ENCODE results near the gene SPPL2A. TPM values are rescaled to one million over a fixed set of nuclear protein-coding genes. Genes with fewer than 3 reads are reported as not detected.

SPPL2A gene
- total RNA-seq, 3 donors from 2014 or later: 84.6 to 162 (median 135) TPM

DNA sequence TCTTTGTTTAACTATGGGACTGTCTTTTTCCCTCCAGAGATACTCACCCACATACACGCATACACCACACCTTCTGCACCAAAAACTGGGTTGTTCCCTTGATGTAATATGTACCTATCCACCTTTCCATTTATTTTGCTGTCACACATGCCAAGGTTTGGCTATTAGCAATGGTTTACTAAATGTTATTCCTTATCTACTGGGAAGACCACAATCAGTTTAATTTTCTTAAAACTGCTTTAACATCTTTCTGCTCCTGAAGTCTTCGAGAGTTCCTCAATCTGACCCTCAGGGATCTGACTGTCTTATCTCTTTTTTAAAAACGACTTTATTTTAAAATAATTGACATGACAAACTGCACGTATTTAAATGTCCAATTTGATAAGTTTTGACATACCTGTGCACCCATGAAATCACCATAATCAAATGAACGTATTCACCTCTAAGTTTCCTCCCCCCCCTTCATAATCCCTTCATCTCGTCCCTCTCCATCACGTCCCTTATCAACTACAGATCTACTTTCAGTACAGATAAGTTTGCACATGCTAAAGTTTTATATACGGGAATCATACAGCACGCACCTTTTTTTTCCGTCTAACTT is 78.1 kb downstream of the SPPL2A start:
- H3K4me1 ChIP-seq: peaks cover 0 to 3% of the 10 kb centered on the region in 2 donors
- no peaks in the 10 kb centered on the region for H3K27me3 ChIP-seq
- peak overlapping the region; percentile 80 to 88 (median 81) for H3K4me3 ChIP-seq
- no peaks in the 10 kb centered on the region for H3K9me3 ChIP-seq
- intact Hi-C loops (cut with DNase I; ENCODE audit: low total_unique reads): loop anchor here (10.0 kb wide), 1 partner anchor 217 kb away; the partner anchor contains the start of gene AP4E1
- H3K27ac ChIP-seq: peak overlapping the region; percentile 96
- TF ChIP-seq POLR2AphosphoS5 (IDR thresholded peaks at IDR 0.05) (no peak), POLR2A (IDR thresholded peaks at IDR 0.05) (no peak)
- TF ChIP-seq, protein P1, sequence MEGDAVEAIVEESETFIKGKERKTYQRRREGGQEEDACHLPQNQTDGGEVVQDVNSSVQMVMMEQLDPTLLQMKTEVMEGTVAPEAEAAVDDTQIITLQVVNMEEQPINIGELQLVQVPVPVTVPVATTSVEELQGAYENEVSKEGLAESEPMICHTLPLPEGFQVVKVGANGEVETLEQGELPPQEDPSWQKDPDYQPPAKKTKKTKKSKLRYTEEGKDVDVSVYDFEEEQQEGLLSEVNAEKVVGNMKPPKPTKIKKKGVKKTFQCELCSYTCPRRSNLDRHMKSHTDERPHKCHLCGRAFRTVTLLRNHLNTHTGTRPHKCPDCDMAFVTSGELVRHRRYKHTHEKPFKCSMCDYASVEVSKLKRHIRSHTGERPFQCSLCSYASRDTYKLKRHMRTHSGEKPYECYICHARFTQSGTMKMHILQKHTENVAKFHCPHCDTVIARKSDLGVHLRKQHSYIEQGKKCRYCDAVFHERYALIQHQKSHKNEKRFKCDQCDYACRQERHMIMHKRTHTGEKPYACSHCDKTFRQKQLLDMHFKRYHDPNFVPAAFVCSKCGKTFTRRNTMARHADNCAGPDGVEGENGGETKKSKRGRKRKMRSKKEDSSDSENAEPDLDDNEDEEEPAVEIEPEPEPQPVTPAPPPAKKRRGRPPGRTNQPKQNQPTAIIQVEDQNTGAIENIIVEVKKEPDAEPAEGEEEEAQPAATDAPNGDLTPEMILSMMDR (IDR thresholded peaks at IDR 0.05): no peak
- DNase-seq (ENCODE audit: low spot score in 2 of 2): no peak
- no peaks in the 10 kb centered on the region for H3K36me3 ChIP-seq

DNA sequence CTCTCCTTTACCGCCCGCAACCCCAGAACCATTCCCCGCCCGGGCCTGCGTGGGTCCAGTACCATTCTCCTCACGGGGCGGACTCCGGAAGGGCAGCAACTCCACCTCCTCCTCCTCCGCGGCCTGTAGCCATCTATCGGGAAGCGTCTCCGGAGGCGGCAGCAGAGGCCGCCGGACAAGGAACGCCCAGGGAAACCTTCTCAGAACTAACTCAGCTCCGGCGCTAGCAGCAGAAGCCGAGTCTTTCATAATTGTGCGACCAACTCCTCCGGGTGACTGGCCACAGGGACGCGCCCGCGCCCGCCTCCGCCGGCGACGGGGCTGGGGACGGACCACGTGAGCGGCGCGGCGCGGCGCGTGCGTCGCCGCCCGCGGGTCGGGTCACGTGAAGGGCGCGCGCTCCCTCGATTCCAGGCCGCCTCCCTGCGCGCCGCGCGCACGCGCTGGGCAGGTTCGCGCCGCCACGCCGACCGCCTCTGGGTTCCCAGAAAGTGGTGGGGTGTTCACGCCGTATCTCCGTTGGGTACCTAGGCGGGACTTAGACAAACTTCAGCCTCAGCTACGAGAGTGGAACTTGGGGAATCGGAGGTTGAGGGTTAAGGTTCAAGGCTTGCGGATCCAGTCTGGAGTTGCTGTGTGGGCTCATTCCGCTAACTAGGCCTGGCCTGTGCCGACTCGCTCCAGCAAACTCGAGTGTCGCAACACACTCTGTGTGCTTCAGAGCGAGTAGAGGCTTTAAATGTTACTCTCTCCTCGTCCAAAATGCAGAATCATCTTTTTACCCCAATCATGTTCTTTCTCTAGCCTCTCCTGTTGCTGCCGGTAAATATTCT is 78.8 kb downstream of the SPPL2A start, which contains the start of gene TRPM7:
Gene TRPM7 (minus strand): TSS at position 329 of the 833 bp plus-strand sequence. CDS start 264 bp downstream, at position 65.
- TF ChIP-seq POLR2AphosphoS5 (IDR thresholded peaks at IDR 0.05) (peak; percentile 84 to 90 (median 86)), POLR2A (IDR thresholded peaks at IDR 0.05) (peak; percentile 49)
- TF ChIP-seq, protein P1 (IDR thresholded peaks at IDR 0.05): no peak
- intact Hi-C loops (cut with DNase I; ENCODE audit: low total_unique reads): loop anchor here (10.0 kb wide), 1 partner anchor 218 kb away; the partner anchor contains the start of gene AP4E1

DNA sequence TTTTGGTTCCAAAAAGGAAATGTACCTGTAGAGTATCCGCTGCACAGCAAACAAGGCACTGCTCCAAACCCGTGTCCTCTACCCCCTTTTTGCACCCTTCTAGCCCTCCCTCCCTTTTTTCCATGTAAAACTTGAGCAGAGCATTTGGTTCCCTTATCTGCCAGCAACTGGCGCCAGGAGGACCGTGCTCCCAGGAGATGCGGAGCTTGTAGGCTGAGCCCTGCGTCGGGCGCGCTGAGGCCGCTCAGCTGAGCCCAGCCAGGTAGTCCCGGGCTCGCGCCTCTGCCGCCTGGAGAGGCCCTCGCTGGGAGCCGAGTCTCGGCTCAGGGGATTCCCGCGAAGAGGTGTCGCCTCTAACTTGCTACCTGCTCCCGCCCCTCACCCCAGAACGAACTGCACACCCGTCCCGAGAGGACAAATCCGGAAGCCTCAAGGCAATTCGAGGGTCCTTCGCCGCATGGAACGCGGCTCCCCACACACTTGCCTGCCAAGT is 79.5 kb downstream of the SPPL2A start:
- no peaks in the 10 kb centered on the region for H3K9me3 ChIP-seq
- peak; percentile 32 to 59 for DNase-seq (ENCODE audit: low spot score in 2 of 2)
- peak overlapping the region; percentile 80 to 88 (median 81) for H3K4me3 ChIP-seq
- peaks cover 0 to 3% of the 10 kb centered on the region in 2 donors for H3K4me1 ChIP-seq
- intact Hi-C loops (cut with DNase I; ENCODE audit: low total_unique reads): loop anchor here (10.0 kb wide), 1 partner anchor 219 kb away; the partner anchor contains the start of gene AP4E1
- H3K27ac ChIP-seq: peak overlapping the region; percentile 96
- TF ChIP-seq, protein P1 (IDR thresholded peaks at IDR 0.05): no peak
- TF ChIP-seq POLR2A (IDR thresholded peaks at IDR 0.05) (no peak), POLR2AphosphoS5 (IDR thresholded peaks at IDR 0.05) (no peak)
- H3K36me3 ChIP-seq: no peaks in the 10 kb centered on the region
- no peaks in the 10 kb centered on the region for H3K27me3 ChIP-seq

More for the DNA sequence above, 78.8 kb downstream of the SPPL2A start, which contains the start of gene TRPM7:
- Histone ChIP-seq H3K4me1 (peaks cover 0 to 3% of the 10 kb centered on the region in 2 donors), H3K27me3 (no peaks in the 10 kb centered on the region), H3K9me3 (no peaks in the 10 kb centered on the region), H3K36me3 (no peaks in the 10 kb centered on the region), H3K4me3 (peak within 1 kb of the TSS; percentile 80 to 88 (median 81)), H3K27ac (peak within 1 kb of the TSS; percentile 96)
- peak; percentile 76 to 78 for DNase-seq (ENCODE audit: low spot score in 2 of 2)

DNA sequence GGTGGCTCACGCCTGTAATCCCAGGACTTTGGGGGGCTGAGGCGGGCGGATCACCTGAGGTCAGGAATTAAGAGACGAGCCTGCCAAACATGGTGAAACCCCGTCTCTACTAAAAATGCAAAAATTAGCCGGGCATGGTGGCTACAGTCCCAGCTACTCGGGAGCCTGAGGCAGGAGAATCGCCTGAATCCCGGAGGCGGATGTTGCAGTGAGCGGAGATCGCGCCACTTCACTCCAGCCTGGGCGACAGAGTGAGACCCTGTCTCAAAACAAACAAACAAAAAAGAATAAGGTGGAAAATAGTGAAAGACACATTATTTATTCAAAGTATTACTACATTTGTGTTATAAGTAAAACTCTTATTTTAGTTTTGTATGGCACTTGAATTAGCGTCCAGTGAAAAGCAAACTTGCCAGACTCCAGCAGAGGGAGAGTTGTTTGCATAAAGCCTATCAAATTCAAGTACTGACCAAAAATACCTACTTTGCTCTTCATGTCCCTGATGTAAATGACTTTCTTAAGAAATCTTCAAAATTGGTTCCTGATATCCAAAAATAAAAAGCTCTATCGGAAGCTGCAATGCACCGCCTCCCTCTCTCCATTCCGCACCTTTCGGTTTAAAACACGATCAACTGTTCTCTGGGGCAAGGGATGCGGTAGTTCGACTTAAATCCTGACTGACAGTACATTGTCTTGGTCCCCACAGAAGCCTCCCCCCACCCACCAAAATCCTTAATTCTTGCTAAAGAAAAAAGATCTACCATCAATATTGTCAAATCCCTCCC is 80.1 kb downstream of the SPPL2A start:
- DNase-seq (ENCODE audit: low spot score in 2 of 2): no peak
- H3K4me1 ChIP-seq: peaks cover 0 to 3% of the 10 kb centered on the region in 2 donors
- intact Hi-C loops (cut with DNase I; ENCODE audit: low total_unique reads): loop anchor here (10.0 kb wide), 1 partner anchor 219 kb away; the partner anchor contains the start of gene AP4E1
- H3K9me3 ChIP-seq: no peaks in the 10 kb centered on the region
- H3K36me3 ChIP-seq: no peaks in the 10 kb centered on the region
- H3K27me3 ChIP-seq: no peaks in the 10 kb centered on the region
- peak overlapping the region; percentile 96 for H3K27ac ChIP-seq
- TF ChIP-seq, protein P1 (IDR thresholded peaks at IDR 0.05): no peak
- no peak for TF ChIP-seq POLR2AphosphoS5 (IDR thresholded peaks at IDR 0.05)
- TF ChIP-seq POLR2A (IDR thresholded peaks at IDR 0.05): no peak
- peak overlapping the region; percentile 80 to 88 (median 81) for H3K4me3 ChIP-seq
